HepG2 (cell line): Measurements from ENCODE around the gene HEY2. TPM values are rescaled to one million over a fixed set of nuclear protein-coding genes. Genes with fewer than 3 reads are reported as not detected.

Experiments
- ELF4 ChIP-seq: sonication (generic); formaldehyde crosslinking; IDR thresholded peaks from 2 replicates; pipeline ENCODE4 v1.5.0; 2020; ENCODE audit warnings: missing genetic modification reagents, mild to moderate bottlenecking, moderate library complexity, borderline replicate concordance
- ESRRA ChIP-seq: sonication (generic); formaldehyde crosslinking; IDR thresholded peaks from 2 replicates; pipeline ENCODE4 v1.5.1; 2020; ENCODE audit warnings: mild to moderate bottlenecking, low read depth, missing genetic modification reagents
- FOXA1 ChIP-seq, 2 experiments: fragments of 450-650 bp in 1 of 2; sonication (generic) in 1 of 2; formaldehyde crosslinking in 1 of 2; IDR thresholded peaks; 2 replicates each; pipeline versions ENCODE4 v1.4.0 to v1.6.1; 2016 to 2020; ENCODE audit warnings: missing genetic modification reagents in 1 of 2
- GATAD2A ChIP-seq: IDR thresholded peaks from 2 replicates; pipeline ENCODE4 v1.6.1; 2016
- GTF3A ChIP-seq: sonication (generic); formaldehyde crosslinking; conservative IDR thresholded peaks from 2 replicates; pipeline ENCODE4 v1.4.0; 2020; ENCODE audit warnings: mild to moderate bottlenecking, missing genetic modification reagents
- HDAC1 ChIP-seq: sonication (generic); formaldehyde crosslinking; IDR thresholded peaks from 2 replicates; pipeline ENCODE4 v1.5.1; 2020; ENCODE audit warnings: mild to moderate bottlenecking, missing genetic modification reagents
- HHEX ChIP-seq: IDR thresholded peaks from 2 replicates; pipeline ENCODE4 v1.6.1; 2016; ENCODE audit warnings: control low read depth
- HMGXB3 ChIP-seq: sonication (generic); formaldehyde crosslinking; IDR thresholded peaks from 2 replicates; pipeline ENCODE4 v1.4.0; 2020; ENCODE audit warnings: missing genetic modification reagents, borderline replicate concordance
- LCORL ChIP-seq, 2 experiments: fragments of 450-650 bp in 1 of 2; sonication (generic) in 1 of 2; formaldehyde crosslinking in 1 of 2; IDR thresholded peaks; 2 replicates each; pipeline versions ENCODE4 v1.5.0 to v1.6.1; 2017 to 2020; ENCODE audit warnings: antibody characterized with exemption in 1 of 2, missing genetic modification reagents in 1 of 2
- SSRP1 ChIP-seq: IDR thresholded peaks from 2 replicates; pipeline ENCODE4 v1.6.1; 2016; ENCODE audit warnings: control low read depth
- ZBTB34 ChIP-seq: sonication (generic); formaldehyde crosslinking; IDR thresholded peaks from 2 replicates; pipeline ENCODE4 v1.8.0; 2022; ENCODE audit warnings: mild to moderate bottlenecking, missing genetic modification reagents
- ZBTB7A ChIP-seq: sonication (generic); formaldehyde crosslinking; IDR thresholded peaks from 2 replicates; pipeline ENCODE4 v1.8.0; 2022; ENCODE audit warnings: mild to moderate bottlenecking, missing genetic modification reagents
- ZNF264 ChIP-seq: sonication (generic); formaldehyde crosslinking; IDR thresholded peaks from 2 replicates; pipeline ENCODE4 v1.4.0; 2020; ENCODE audit warnings: missing genetic modification reagents
- ZNF280B ChIP-seq: sonication (generic); formaldehyde crosslinking; IDR thresholded peaks from 2 replicates; pipeline ENCODE4 v1.5.0; 2020; ENCODE audit warnings: missing genetic modification reagents, mild to moderate bottlenecking, borderline replicate concordance
- ZNF296 ChIP-seq: sonication (generic); formaldehyde crosslinking; conservative IDR thresholded peaks from 2 replicates; pipeline ENCODE4 v1.5.0; 2020; ENCODE audit warnings: mild to moderate bottlenecking, missing genetic modification reagents
- ZNF792 ChIP-seq: IDR thresholded peaks from 2 replicates; pipeline ENCODE4 v1.6.1; 2016
- ZUFSP ChIP-seq: sonication (generic); formaldehyde crosslinking; IDR thresholded peaks from 2 replicates; pipeline ENCODE4 v1.9.0; 2021; ENCODE audit warnings: missing genetic modification reagents, mild to moderate bottlenecking, borderline replicate concordance
- polyA plus RNA-seq, 8 experiments: library from polyadenylated mRNA; depleted of rRNA in 3 of 8; stranded (reverse) in 7 of 8; unstranded in 1 of 8; fragments of >200 nt; fragmentation: Illumina TruSeq in 4 of 8; extraction: Trizol in 4 of 8; gene quantifications; 2 replicates each; pipeline versions ENCODE4 v1.2.1 to v1.2.3, GENCODE V29; 2011 to 2016; ENCODE audit warnings: low read depth in 4 of 8, missing spikeins in 1 of 8, mixed read lengths in 1 of 8; ENCODE audit not compliant: insufficient read depth in 1 of 8
- total RNA-seq, 5 experiments: library from RNA; depleted of rRNA; stranded (reverse); fragments of >200 nt; fragmentation: Illumina TruSeq; extraction: Trizol; gene quantifications; 2 replicates each; pipeline ENCODE4 v1.2.3, GENCODE V29; 2016; ENCODE audit warnings: low read depth in 1 of 5

HEY2 gene
- total and polyA plus RNA-seq, 2 of the 13 experiments (the other 11 are each of a cell fraction or from before 2014, with no cell fraction given) = 0.04 TPM

GRCh38 chr6:125789576-125790357 is 40.3 kb downstream of the HEY2 start (continued):
- TF ChIP-seq ZBTB34 (CRISPR knock-in tag) (0 out of 2 replicates have a peak, but pooled peaks have one; percentile 5), GTF3A (CRISPR knock-in tag) (0 out of 2 replicates have a peak, but pooled peaks have one; percentile 14), ZNF792 (CRISPR knock-in tag) (0 out of 2 replicates have a peak, but pooled peaks have one; percentile 38), HDAC1 (CRISPR knock-in tag) (peak; percentile 24; the same call in 1 of the 2 replicates), LCORL (IDR thresholded peaks at IDR 0.05) (no peak), LCORL (CRISPR knock-in tag; IDR thresholded peaks at IDR 0.05) (peak; percentile 16; the same call in 1 of the 2 replicates), ZNF296 (CRISPR knock-in tag) (no peak), ZNF280B (CRISPR knock-in tag) (0 out of 2 replicates have a peak, but pooled peaks have one; percentile 56), SSRP1 (CRISPR knock-in tag) (peak; percentile 96), GATAD2A (CRISPR knock-in tag) (peak; percentile 25; the same call in 1 of the 2 replicates), HHEX (peak; percentile 5; the same call in 1 of the 2 replicates), ESRRA (CRISPR knock-in tag) (no peak), FOXA1 (IDR thresholded peaks at IDR 0.05) (no peak), FOXA1 (CRISPR knock-in tag; IDR thresholded peaks at IDR 0.05) (peak; percentile 67), ZNF264 (CRISPR knock-in tag) (0 out of 2 replicates have a peak, but pooled peaks have one; percentile 14), ZUFSP (no peak), ZBTB7A (CRISPR knock-in tag) (peak; percentile 43; the same call in 1 of the 2 replicates), HMGXB3 (0 out of 2 replicates have a peak, but pooled peaks have one; percentile 39), ELF4 (no peak; the same call in 1 of the 2 replicates)
